B cell (primary cell): Measurements from ENCODE around the gene C21orf58. TPM values are rescaled to one million over a fixed set of nuclear protein-coding genes. Genes with fewer than 3 reads are reported as not detected.

Experiments used
- ATAC-seq: fragments of 200-7000 bp; cut with Tn5 transposase; one replicate; pipeline ENCODE4 v1.10.0; 2021; ENCODE audit warnings: low read depth, mild to moderate bottlenecking, moderate number of reproducible peaks, moderate library complexity
- CTCF ChIA-PET: fragments of 350-600 bp; sonication (Branson Sonifier 250); formaldehyde crosslinking; loops from one replicate; lab custom pipeline; 2021; ENCODE audit warnings: antibody characterized with exemption, inconsistent platforms; lab: Charles Lee
- POLR2A ChIA-PET: fragments of 350-600 bp; sonication (Branson Sonifier 250); formaldehyde crosslinking; loops from one replicate; lab custom pipeline; 2021; ENCODE audit warnings: antibody characterized with exemption; lab: Charles Lee
- DNase-seq: peaks from one replicate; pipeline ENCODE4 v3.0.0; 2013
- H2AFZ ChIP-seq: 2 replicates; pipeline ENCODE4 v1.6.1; 2012; ENCODE audit warnings: mild to moderate bottlenecking, low read depth, low read length; ENCODE audit not compliant: insufficient read depth, poor library complexity, severe bottlenecking
- H3K27ac ChIP-seq, 2 donors: 1 replicate in 1 of 2; 2 replicates in 1 of 2; pipeline ENCODE4 v1.5.1; 2012 to 2013; ENCODE audit warnings: low read length in 2 of 2, mild to moderate bottlenecking in 2 of 2, moderate library complexity in 1 of 2
- H3K27me3 ChIP-seq, 4 experiments: fragments of 200-600 bp in 1 of 4; sonication (generic) in 1 of 4; replicated peaks in 1 of 4; 1 replicate in 2 of 4; 2 replicates in 2 of 4; pipeline versions ENCODE4 v1.6.1 to v1.7.0; 2013 to 2016; ENCODE audit warnings: low read length in 3 of 4, mild to moderate bottlenecking in 2 of 4, mixed read lengths in 1 of 4, moderate library complexity in 1 of 4; ENCODE audit not compliant: insufficient read depth in 4 of 4, control insufficient read depth in 3 of 4; ENCODE audit errors: control extremely low read depth in 1 of 4
- H3K36me3 ChIP-seq, 2 experiments: replicated peaks in 1 of 2; 1 replicate in 1 of 2; 2 replicates in 1 of 2; pipeline versions ENCODE4 v1.6.1 to v1.7.1; 2013; ENCODE audit warnings: low read length in 1 of 2; ENCODE audit not compliant: insufficient read depth in 2 of 2, control insufficient read depth in 1 of 2; ENCODE audit errors: control extremely low read depth in 1 of 2, extremely low read depth in 1 of 2
- H3K4me1 ChIP-seq, 2 donors: fragments of 200-600 bp in 1 of 2; sonication (generic) in 1 of 2; 1 replicate in 1 of 2; 2 replicates in 1 of 2; pipeline versions ENCODE4 v1.5.1 to v1.6.1; 2013 to 2017; ENCODE audit warnings: low read length in 2 of 2; ENCODE audit not compliant: control insufficient read depth in 2 of 2, insufficient read depth in 2 of 2
- H3K4me2 ChIP-seq: replicated peaks from 2 replicates; pipeline ENCODE3; 2012; ENCODE audit warnings: mild to moderate bottlenecking, low read depth, low read length; ENCODE audit not compliant: poor library complexity, severe bottlenecking
- H3K4me3 ChIP-seq, 5 experiments: fragments of 200-600 bp in 1 of 5; sonication (generic) in 1 of 5; 1 replicate in 3 of 5; 2 replicates in 2 of 5; pipeline versions ENCODE4 v1.5.1 to v1.7.0; 2011 to 2016; ENCODE audit warnings: low read length in 4 of 5, mild to moderate bottlenecking in 4 of 5, low read depth in 2 of 5, control low read depth in 1 of 5, moderate library complexity in 1 of 5; ENCODE audit not compliant: insufficient read depth in 1 of 5; ENCODE audit errors: control extremely low read depth in 1 of 5, extremely low read depth in 1 of 5
- H3K79me2 ChIP-seq: fragments of 200-600 bp; sonication (generic); one replicate; pipeline ENCODE4 v1.6.0; 2016; ENCODE audit warnings: low read length; ENCODE audit not compliant: control insufficient read depth, insufficient read depth
- H3K9ac ChIP-seq: fragments of 200-600 bp; sonication (generic); 2 replicates; pipeline ENCODE4 v1.6.1; 2017; ENCODE audit warnings: mild to moderate bottlenecking, low read length, moderate library complexity
- H3K9me3 ChIP-seq, 3 donors: one replicate each; pipeline versions ENCODE4 v1.6.1 to v1.7.1; 2013; ENCODE audit warnings: low read length in 2 of 3; ENCODE audit not compliant: control insufficient read depth in 2 of 3, insufficient read depth in 1 of 3; ENCODE audit errors: control extremely low read depth in 1 of 3
- H4K20me1 ChIP-seq: 2 replicates; pipeline ENCODE4 v1.6.0; 2012; ENCODE audit warnings: mild to moderate bottlenecking, low read length; ENCODE audit not compliant: insufficient read depth, control insufficient read depth, poor library complexity, severe bottlenecking
- H3K27ac Mint-ChIP-seq: one replicate; pipeline ENCODE4 v1.8.0; 2021; ENCODE audit warnings: mixed read lengths
- H3K27me3 Mint-ChIP-seq: one replicate; pipeline ENCODE4 v1.8.0; 2021; ENCODE audit warnings: mixed read lengths
- H3K4me1 Mint-ChIP-seq: one replicate; pipeline ENCODE4 v1.8.0; 2021; ENCODE audit warnings: mixed read lengths
- H3K4me3 Mint-ChIP-seq: one replicate; pipeline ENCODE4 v1.8.0; 2021; ENCODE audit warnings: mixed read lengths
- H3K9me3 Mint-ChIP-seq: one replicate; pipeline ENCODE4 v1.8.0; 2022; ENCODE audit warnings: mixed read lengths; ENCODE audit not compliant: insufficient read depth
- EZH2 ChIP-seq: IDR thresholded peaks from 2 replicates; pipeline ENCODE4 v1.6.1; 2012; ENCODE audit warnings: borderline replicate concordance, low read depth, mild to moderate bottlenecking, moderate library complexity, low read length; ENCODE audit not compliant: insufficient read depth, poor library complexity, severe bottlenecking
- whole genome bisulfite sequencing: methylation state at CpG from one replicate; pipeline ENCODE4 v1.1.5; 2013; ENCODE audit warnings: missing lambda C conversion rate; ENCODE audit not compliant: insufficient coverage; 5-methylcytosine and 5-hydroxymethylcytosine counted together
- intact Hi-C: fragments of 100-400 bp; cut with micrococcal nuclease; formaldehyde crosslinking; loops from one replicate; pipeline ENCODE4 v1.10.0; 2022
- polyA plus RNA-seq: library from polyadenylated mRNA; depleted of rRNA; stranded (reverse); fragments of >200 nt; gene quantifications from 2 replicates; pipeline ENCODE4 v1.2.3, GENCODE V29; 2012
- total RNA-seq, 2 donors: library from RNA; stranded (reverse); fragments of 120-200 nt in 1 of 2; gene quantifications; 1 replicate in 1 of 2; 2 replicates in 1 of 2; pipeline versions ENCODE4 v1.2.3 to v1.2.4, GENCODE V29; 2013 to 2022
- TF ChIP-seq, protein P1 (sequence below): fragments of 200-600 bp; IDR thresholded peaks from one replicate; pipeline ENCODE4 v1.8.0; 2022; ENCODE audit warnings: antibody characterized with exemption, mild to moderate bottlenecking

C21orf58 gene
- total and polyA plus RNA-seq, 2 donors (not counting 1 experiment from before 2014, with no cell fraction given) = 6.3 to 9.5 TPM

DNA sequence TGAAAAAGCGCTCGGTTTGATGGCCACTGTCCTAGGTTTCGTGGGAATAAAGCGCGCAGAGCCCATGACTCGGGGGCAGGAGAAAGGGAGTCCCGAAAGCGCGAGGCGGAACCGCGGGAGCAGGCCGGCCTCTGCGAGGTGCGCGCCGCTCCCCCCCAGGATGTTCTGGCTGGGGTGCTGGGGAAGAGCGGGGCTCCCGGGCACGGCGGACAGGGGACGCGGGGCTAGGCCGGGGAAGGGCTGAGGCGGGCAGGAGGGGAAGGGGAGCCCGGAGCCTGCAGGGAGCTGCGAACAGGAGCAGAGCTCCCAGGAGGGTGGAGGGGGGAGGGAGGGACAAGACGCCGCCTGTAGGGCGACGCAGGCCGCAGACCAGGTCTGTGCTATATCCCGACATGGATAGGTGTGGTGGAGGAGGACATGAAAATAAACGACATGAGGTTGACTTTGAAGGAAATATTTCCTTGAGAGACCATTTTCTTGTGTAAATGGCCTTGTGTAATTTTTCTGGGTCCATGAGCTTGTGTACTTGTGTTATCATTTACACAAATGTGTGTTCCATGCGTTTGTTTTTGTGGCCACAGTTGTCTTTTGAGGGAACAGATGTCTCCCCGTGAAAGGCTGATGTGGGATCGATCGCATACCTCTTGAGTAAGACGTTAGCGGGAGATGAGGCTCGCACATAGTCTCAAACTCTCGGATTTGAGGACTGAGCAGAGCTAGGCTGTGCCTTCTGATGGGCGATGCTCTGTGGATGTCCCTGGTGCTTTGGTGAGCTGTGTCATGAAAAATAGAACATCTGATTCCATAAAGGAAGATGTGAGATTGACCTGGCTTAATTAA is 1.6 kb upstream of the C21orf58 start:
- ATAC-seq (no peak), DNase-seq (peak; percentile 60)
- H4K20me1 ChIP-seq = no peaks in the 10 kb centered on the region
- 13% methylated on average over 43 of the region's 43 CpGs for WGBS
- peak overlapping the region; percentile 26 to 79 (median 70) for H3K4me3 ChIP-seq
- peak overlapping the region; percentile 89 for H2AFZ ChIP-seq
- no peaks in the 10 kb centered on the region for H3K9me3 Mint-ChIP-seq
- H3K4me1 Mint-ChIP-seq = peaks cover 24% of the 10 kb centered on the region
- ChIA-PET CTCF (interaction anchor here (0.6 to 1.6 kb wide), 6 partner anchors 24 to 182 kb away, joined by 3 to 11 read pairs (median 4); partner anchors contain the start of gene MCM3AP), POLR2A (no interaction called here)
- peak overlapping the region in 1 of 2 donors; percentile 26 for H3K27ac ChIP-seq
- H3K27me3 ChIP-seq = peaks cover 0 to 3% (median 0%) of the 10 kb centered on the region in 4 experiments
- H3K4me1 ChIP-seq = peaks cover 16 to 23% of the 10 kb centered on the region in 2 donors
- no peak for TF ChIP-seq EZH2
- TF ChIP-seq, protein P1, sequence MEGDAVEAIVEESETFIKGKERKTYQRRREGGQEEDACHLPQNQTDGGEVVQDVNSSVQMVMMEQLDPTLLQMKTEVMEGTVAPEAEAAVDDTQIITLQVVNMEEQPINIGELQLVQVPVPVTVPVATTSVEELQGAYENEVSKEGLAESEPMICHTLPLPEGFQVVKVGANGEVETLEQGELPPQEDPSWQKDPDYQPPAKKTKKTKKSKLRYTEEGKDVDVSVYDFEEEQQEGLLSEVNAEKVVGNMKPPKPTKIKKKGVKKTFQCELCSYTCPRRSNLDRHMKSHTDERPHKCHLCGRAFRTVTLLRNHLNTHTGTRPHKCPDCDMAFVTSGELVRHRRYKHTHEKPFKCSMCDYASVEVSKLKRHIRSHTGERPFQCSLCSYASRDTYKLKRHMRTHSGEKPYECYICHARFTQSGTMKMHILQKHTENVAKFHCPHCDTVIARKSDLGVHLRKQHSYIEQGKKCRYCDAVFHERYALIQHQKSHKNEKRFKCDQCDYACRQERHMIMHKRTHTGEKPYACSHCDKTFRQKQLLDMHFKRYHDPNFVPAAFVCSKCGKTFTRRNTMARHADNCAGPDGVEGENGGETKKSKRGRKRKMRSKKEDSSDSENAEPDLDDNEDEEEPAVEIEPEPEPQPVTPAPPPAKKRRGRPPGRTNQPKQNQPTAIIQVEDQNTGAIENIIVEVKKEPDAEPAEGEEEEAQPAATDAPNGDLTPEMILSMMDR = peak; percentile 21
- H3K9ac ChIP-seq = peak overlapping the region; percentile 87
- H3K36me3 ChIP-seq = peaks cover 0 to 2% of the 10 kb centered on the region in 2 experiments
- H3K27me3 Mint-ChIP-seq = no peaks in the 10 kb centered on the region
- peak overlapping the region; percentile 97 for H3K4me2 ChIP-seq
- peak overlapping the region; percentile 88 for H3K4me3 Mint-ChIP-seq
- no peaks in the 10 kb centered on the region for H3K9me3 ChIP-seq
- peaks cover 37% of the 10 kb centered on the region for H3K79me2 ChIP-seq
- intact Hi-C loops = loop anchor here (2.0 kb wide), 1 partner anchor 182 kb away; no protein-coding TSS in a partner anchor
- H3K27ac Mint-ChIP-seq = peak overlapping the region; percentile 81
